Stimulated activated CD4-positive, alpha-beta T cell treated with anti-CD3 and anti-CD28 coated beads, Interleukin-2, amount 100 ng/mL, for 4 hours (primary cell): ENCODE results near the gene RANBP1.

Source experiments
- DNase-seq: peaks from one replicate; pipeline ENCODE4 v3.0.0-alpha.2; 2020; ENCODE audit warnings: low read depth

The RANBP1 gene

GRCh38 chr22:20138417-20138738 is 22.5 kb downstream of the RANBP1 start:
- DNase-seq: no peak

- DNase-seq: no peak
Observed at GRCh38 chr22:20138868-20139267, 23.0 kb downstream of the RANBP1 start.

- no peak for DNase-seq
Observed at GRCh38 chr22:20139391-20140106, 23.6 kb downstream of the RANBP1 start.

GRCh38 chr22:20140107-20140445 is 24.2 kb downstream of the RANBP1 start:
- no peak for DNase-seq

GRCh38 chr22:20140521-20140964 is 24.6 kb downstream of the RANBP1 start:
- DNase-seq: no peak

GRCh38 chr22:20141186-20142077 is 25.5 kb downstream of the RANBP1 start:
- DNase-seq: no peak

GRCh38 chr22:20142711-20143621 is 27.1 kb downstream of the RANBP1 start:
- DNase-seq: no peak

GRCh38 chr22:20143883-20144665 is 28.2 kb downstream of the RANBP1 start:
- no peak for DNase-seq

GRCh38 chr22:20145206-20145831 is 29.4 kb downstream of the RANBP1 start:
- no peak for DNase-seq

GRCh38 chr22:20145832-20146223 is 29.9 kb downstream of the RANBP1 start:
- no peak for DNase-seq

- no peak for DNase-seq
Observed at GRCh38 chr22:20146777-20147176, 30.9 kb downstream of the RANBP1 start.

- DNase-seq: no peak
Observed at GRCh38 chr22:20147237-20147988, 31.5 kb downstream of the RANBP1 start.

GRCh38 chr22:20148414-20148813 is 32.5 kb downstream of the RANBP1 start:
- DNase-seq: no peak

- no peak for DNase-seq
Observed at GRCh38 chr22:20149257-20150250, 33.6 kb downstream of the RANBP1 start.

- DNase-seq: no peak
Observed at GRCh38 chr22:20150381-20151275, 34.7 kb downstream of the RANBP1 start, which contains the start of gene CCDC188. CCDC188 (minus strand) TSS chr22:20151055; CDS start chr22:20150986, 69 bp downstream.

- DNase-seq: no peak
Observed at GRCh38 chr22:20151276-20151588, 35.3 kb downstream of the RANBP1 start.

- DNase-seq: no peak
Observed at GRCh38 chr22:20152464-20152890, 36.6 kb downstream of the RANBP1 start.

- no peak for DNase-seq
Observed at GRCh38 chr22:20153945-20154344, 38.0 kb downstream of the RANBP1 start.
